ENCODE results near the gene SLC16A6.
"Not testable (repeated sequence)": the region's sequence is repeated elsewhere in the genome, so short reads cannot be mapped to it uniquely, and the experiment has no call there.

Gene SLC16A6

GRCh38 chr17:68310152-68310551, 19.2 kb upstream of the SLC16A6 start:
- DNase-seq (ENCODE audit: low read depth in 4 of 4, low spot score in 1 of 4): peak in 1 of 4 experiments; percentile 10

GRCh38 chr17:68309066-68309670, 18.2 kb upstream of the SLC16A6 start:
- DNase-seq (ENCODE audit: low read depth in 4 of 4, low spot score in 1 of 4): not testable (repeated sequence)

GRCh38 chr17:68308486-68308885, 17.6 kb upstream of the SLC16A6 start:
- DNase-seq (ENCODE audit: low read depth in 4 of 4, low spot score in 1 of 4): not testable (repeated sequence)

- DNase-seq (ENCODE audit: low read depth in 4 of 4, low spot score in 1 of 4): no peak
These were observed 16.5 kb upstream of the SLC16A6 start for GRCh38 chr17:68307443-68307842.

- DNase-seq (ENCODE audit: low read depth in 4 of 4, low spot score in 1 of 4): no peak
These were observed 15.9 kb upstream of the SLC16A6 start for GRCh38 chr17:68306819-68307218.

GRCh38 chr17:68305142-68305541, 14.2 kb upstream of the SLC16A6 start:
- DNase-seq (ENCODE audit: low read depth in 4 of 4, low spot score in 1 of 4): no peak

- DNase-seq (ENCODE audit: low read depth in 4 of 4, low spot score in 1 of 4): no peak
These were observed 13.8 kb upstream of the SLC16A6 start for GRCh38 chr17:68304706-68305105.

- DNase-seq (ENCODE audit: low read depth in 4 of 4, low spot score in 1 of 4): no peak
These were observed 11.7 kb upstream of the SLC16A6 start for GRCh38 chr17:68302666-68303065.

- DNase-seq (ENCODE audit: low read depth in 4 of 4, low spot score in 1 of 4): no peak
These were observed 11.2 kb upstream of the SLC16A6 start for GRCh38 chr17:68302066-68302564.

GRCh38 chr17:68301438-68301959, 10.6 kb upstream of the SLC16A6 start:
- no peak for DNase-seq (ENCODE audit: low read depth in 4 of 4, low spot score in 1 of 4)

- no peak for DNase-seq (ENCODE audit: low read depth in 4 of 4, low spot score in 1 of 4)
These were observed 8.9 kb upstream of the SLC16A6 start for GRCh38 chr17:68299817-68300216.

GRCh38 chr17:68298601-68299000, 7.7 kb upstream of the SLC16A6 start:
- DNase-seq (ENCODE audit: low read depth in 4 of 4, low spot score in 1 of 4): no peak

GRCh38 chr17:68297195-68297594, 6.3 kb upstream of the SLC16A6 start:
- no peak for DNase-seq (ENCODE audit: low read depth in 4 of 4, low spot score in 1 of 4)

- DNase-seq (ENCODE audit: low read depth in 4 of 4, low spot score in 1 of 4): peak in 1 of 4 experiments; percentile 12
These were observed 5.6 kb upstream of the SLC16A6 start for GRCh38 chr17:68296217-68297191.

GRCh38 chr17:68295086-68295485, 4.2 kb upstream of the SLC16A6 start:
- peak in 1 of 4 experiments; percentile 29 for DNase-seq (ENCODE audit: low read depth in 4 of 4, low spot score in 1 of 4)

GRCh38 chr17:68294617-68295016, 3.7 kb upstream of the SLC16A6 start:
- no peak for DNase-seq (ENCODE audit: low read depth in 4 of 4, low spot score in 1 of 4)

GRCh38 chr17:68294196-68294555, 3.2 kb upstream of the SLC16A6 start:
- DNase-seq (ENCODE audit: low read depth in 4 of 4, low spot score in 1 of 4): no peak

- no peak for DNase-seq (ENCODE audit: low read depth in 4 of 4, low spot score in 1 of 4)
These were observed 2.7 kb upstream of the SLC16A6 start for GRCh38 chr17:68293490-68294195.

- DNase-seq (ENCODE audit: low read depth in 4 of 4, low spot score in 1 of 4): no peak
These were observed 1.7 kb upstream of the SLC16A6 start for GRCh38 chr17:68292689-68293040.

- DNase-seq (ENCODE audit: low read depth in 4 of 4, low spot score in 1 of 4): peak; percentile 69 to 81 (median 73)
These were observed 1.1 kb upstream of the SLC16A6 start for GRCh38 chr17:68291836-68292688.

All from stimulated activated CD4-positive, alpha-beta T cell treated with anti-CD3 and anti-CD28 coated beads, Interleukin-1b, Interleukin-23, amount 100 ng/mL, for 24 hours (primary cell).